Measurements from ENCODE around the gene TEKT2.

- TF ChIP-seq CTCF (IDR thresholded peaks at IDR 0.05) (no peak), EP300 (IDR thresholded peaks at IDR 0.05) (no peak)
Observed at GRCh38 chr1:36126005-36126716, 42.3 kb downstream of the TEKT2 start.
